Measurements from ENCODE around the gene ZNF511.
A peak's percentile ranks its signal among the peaks of the same experiment; 100 is the strongest.
"Not testable (repeated sequence)": the region's sequence is repeated elsewhere in the genome, so short reads cannot be mapped to it uniquely, and the experiment has no call there.

Gene ZNF511

GRCh38 chr10:133308421-133309099 lies at the start of gene ZNF511, which contains the start of gene TUBGCP2:
Gene ZNF511 (plus strand): TSS chr10:133308914. CDS start chr10:133308944, 30 bp downstream.
Gene TUBGCP2 (minus strand): TSS chr10:133308872. CDS start chr10:133302941, 5,931 bp downstream.
- peak; percentile 83 to 84 for DNase-seq

GRCh38 chr10:133259602-133259989 lies 49.1 kb upstream of the ZNF511 start:
- no peak for DNase-seq

GRCh38 chr10:133260895-133261725 lies 47.6 kb upstream of the ZNF511 start:
- DNase-seq: peak; percentile 48 to 57

DNA sequence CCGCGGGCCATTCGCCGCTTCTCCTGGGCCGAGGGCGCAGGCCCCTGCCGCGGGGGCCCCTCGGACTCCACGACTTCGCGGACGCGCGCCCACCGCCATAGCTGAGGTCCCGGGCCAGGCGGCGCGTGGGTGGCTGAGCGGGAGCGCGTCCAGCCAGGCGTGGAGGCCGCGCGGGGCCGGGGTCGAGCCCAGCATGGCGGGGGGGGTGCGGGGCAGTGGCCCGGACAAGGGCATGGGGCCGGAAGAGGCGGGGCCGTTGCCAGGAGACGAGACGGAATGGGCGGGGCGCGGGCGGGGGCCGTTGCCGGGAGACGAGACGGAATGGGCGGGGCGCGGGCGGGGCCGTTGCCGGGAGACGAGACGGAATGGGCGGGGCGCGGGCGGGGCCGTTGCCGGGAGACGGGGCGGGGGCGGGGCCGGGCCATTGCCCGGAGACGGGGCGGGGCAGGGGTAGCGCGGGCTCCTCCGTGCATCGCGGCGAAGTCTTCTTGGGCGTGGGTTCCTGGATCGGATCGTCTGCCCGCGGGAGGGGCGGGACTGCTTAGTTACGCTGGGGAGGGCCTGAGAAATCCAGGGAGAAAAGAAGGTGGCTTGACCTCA lies 46.9 kb upstream of the ZNF511 start:
- peak; percentile 80 to 82 for DNase-seq

DNA sequence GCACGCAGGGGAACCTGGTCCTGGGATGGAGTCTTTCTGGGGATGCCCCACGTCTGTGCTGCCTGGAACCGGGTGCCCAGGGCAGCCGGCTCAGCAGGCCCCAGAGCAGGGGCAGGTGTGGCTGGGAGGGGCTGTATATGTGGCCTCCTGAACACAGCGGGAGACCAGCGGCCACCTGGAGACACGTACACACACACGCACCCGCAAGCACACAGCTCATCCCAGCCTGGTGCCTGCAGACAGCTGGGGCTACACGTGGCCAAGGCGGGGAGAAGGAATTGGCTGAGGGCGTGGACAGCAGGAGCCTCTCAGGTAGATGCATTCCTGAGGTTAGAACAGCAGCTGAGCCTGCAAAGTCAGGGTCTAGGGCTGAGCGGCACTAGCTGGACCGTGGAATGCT lies 46.0 kb upstream of the ZNF511 start:
- no peak for DNase-seq

DNA sequence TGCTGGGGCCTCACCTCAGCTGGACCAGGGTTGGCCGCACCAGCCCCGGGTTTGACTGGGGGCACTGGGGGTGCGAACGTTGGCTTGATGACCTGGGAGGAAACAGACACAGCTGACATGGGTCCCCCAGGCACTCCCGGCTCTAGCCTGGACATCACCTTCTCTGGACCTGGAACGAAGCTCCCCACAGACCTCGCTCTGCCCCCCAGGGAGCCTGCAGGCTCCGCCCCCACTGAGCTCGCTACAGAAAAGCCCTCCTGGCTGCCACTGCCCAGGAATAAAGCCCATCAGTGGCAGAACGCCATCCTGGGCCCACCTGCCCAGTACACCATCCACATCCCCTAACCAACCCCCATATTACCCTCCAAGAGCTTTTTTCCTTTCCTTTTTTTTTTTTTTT lies 45.0 kb upstream of the ZNF511 start:
- no peak for DNase-seq

- DNase-seq: no peak
Measured at GRCh38 chr10:133264461-133264860, 44.3 kb upstream of the ZNF511 start.

DNA sequence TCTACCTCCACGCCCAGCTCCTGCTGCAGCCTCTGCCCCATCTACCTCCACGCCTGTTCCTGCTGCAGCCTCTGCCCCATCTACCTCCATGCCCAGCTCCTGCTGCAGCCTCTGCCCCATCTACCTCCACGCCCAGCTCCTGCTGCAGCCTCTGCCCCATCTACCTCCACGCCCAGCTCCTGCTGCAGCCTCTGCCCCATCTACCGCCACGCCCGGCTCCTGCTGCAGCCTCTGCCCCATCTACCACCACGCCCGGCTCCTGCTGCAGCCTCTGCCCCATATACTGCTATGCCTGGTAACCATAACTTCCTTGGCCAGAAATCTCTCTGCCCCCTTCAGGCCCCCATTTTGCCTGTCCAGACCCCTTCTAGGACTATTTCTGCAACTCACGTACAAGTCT lies 43.7 kb upstream of the ZNF511 start:
- not testable (repeated sequence) for DNase-seq

- no peak for DNase-seq
Measured at GRCh38 chr10:133266056-133266795, 42.5 kb upstream of the ZNF511 start.

DNA sequence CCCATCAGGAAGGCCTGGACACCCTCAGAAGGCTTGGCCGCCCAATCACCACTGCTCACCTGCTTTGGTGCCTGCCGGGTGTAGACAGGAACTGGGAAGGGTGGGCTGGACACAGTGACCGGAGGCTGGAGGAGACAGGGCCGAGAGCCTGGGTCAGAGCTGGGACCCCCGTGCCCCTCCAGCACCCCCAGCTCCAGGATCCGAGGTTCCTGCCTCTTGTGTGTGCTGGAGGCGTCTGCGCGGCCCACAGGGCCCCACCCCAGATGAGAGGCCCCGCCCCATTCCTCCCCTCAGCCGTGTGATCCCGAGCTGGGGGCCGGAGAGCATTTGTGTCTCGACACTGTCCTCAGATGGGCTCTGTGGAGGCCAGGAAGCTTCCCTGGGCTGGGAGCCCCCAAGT lies 41.4 kb upstream of the ZNF511 start:
- no peak for DNase-seq

GRCh38 chr10:133267829-133268228 lies 40.9 kb upstream of the ZNF511 start:
- DNase-seq: no peak

DNA sequence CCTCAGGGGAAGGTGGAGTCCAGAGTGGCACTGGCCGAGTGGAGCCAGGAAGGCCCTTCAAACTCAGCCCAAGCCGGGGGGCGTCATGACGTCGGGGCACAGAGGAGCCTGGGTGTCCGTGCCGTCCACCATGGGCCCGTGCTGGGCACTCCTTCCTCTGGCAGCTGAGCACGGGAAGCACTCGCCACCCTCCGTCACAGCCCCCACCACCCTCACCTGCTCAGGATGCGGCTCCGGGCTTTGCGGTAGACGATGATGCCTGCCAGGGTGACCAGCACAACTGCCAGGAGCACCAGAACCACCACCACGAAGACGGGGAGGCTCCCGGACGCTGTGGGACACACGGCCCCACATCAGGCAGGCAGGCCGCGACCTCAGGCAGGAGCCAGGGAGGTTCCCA lies 40.2 kb upstream of the ZNF511 start:
- no peak for DNase-seq

GRCh38 chr10:133269367-133269766 lies 39.3 kb upstream of the ZNF511 start:
- DNase-seq: no peak

- no peak for DNase-seq
Measured at GRCh38 chr10:133270204-133270603, 38.5 kb upstream of the ZNF511 start.

DNA sequence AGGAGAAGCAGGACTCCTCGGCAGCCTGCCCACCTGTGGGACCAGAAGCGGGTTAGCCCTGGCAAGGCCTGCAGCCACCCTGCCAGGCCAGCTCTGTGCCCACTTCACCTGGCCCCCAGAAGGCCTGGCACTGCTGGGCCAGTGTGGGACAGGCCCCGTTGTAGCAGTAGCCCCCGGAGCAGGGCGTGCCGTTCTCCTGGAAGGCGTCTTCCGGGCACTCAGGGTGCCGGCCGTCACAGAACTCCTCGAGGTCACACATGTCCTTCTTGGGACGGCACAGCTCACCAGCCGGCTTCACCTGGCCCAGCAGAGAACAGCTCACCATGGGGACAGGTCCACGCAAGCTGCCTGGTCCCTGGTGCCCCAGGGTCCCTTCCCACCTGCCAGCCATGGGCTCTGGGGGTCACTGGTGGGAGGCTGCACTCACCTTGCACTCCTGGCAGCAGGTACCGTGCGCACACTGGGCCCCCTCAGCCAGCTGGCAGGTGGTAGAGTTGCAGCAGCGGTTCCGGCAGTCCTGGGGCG lies 37.9 kb upstream of the ZNF511 start:
- DNase-seq: no peak

DNA sequence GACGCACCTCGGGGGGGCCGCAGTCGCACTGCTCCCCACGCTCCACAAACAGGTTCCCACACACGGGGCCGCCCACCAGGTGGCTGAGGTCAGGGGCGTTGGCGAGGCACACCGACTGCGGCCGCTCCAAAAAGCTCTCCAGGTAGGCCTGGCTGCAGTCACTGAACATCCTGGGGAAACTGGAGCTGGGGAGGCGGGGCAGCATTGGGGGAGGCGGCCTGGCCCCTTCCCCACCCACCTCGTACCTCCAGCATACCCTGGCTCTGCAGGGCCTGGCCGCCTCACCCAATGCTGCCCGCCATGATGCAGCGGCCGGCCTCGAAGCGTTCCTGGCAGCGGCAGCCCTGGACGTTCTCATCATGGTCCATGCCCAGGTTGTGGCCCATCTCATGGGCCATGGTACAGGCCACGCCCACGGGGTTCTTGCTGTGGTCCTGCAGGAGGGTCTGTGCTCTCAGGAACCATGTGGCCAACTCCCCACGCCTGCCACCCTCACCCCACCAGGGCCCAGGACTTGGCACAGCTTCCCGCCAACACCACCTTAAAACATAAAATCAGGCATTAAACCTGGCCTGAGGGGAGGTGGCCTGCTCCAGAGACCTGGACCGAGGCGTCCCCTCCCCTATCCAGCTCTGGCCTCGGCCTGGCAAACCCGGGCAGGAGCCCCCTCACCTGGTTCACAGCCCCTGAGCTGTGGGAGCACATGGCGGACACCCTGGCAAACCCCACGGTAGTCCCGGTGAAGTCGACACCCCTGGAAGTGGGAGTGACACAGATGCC lies 37.0 kb upstream of the ZNF511 start:
- DNase-seq: no peak

DNA sequence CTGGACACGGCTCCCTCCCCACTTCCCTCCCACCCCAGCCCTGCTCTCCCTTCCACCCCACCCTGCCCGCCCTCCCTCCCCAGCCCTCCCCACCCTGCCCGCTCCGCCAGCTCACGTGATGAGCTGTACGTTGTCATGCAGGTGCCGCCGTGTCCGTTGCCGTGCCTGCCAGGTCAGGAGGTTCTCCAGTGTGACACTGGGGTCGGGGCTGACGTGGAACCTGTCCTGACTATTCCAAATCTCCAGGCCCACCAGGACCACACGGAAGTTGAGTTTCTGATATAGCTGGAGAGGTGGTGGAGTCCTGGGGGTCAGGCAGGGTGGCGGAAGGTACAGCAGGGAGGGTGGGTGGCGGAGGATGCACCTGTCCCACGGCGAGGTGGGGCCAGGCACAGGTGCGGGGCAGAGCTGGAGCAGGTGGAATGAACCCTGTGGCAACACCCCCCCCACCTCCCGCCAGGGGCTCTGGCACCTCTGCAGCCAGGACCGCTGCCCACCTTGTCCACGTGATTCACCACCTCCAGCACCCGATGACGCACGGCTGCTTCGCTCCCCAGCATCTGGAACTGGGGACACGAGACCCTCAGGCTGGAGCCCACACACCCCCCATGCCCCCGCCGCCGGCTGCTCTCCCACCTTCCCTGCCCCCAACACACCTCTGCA lies 36.3 kb upstream of the ZNF511 start:
- DNase-seq: no peak

DNA sequence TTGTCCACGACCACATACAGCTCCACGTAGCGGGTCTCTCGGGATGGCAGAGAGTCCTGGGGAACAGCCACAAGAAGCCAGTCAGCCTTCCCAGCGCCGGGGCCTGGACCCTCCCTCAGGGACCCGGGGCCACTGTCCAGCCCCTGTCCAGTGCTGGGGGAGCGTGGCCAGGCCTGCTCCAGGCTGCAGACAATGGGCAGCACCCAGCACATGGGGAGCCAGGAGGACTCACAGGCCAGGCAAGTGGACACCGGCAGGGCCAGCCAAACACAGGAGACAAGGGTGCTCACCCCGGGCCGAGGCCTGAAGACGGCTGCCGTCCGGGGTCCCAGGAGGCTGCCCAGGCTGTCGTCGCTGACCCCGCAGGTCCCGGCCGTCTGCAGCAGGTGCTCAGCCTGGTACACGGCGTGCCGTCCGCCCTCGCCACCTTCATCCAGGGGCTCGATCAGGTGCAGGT lies 35.7 kb upstream of the ZNF511 start:
- DNase-seq: no peak

DNA sequence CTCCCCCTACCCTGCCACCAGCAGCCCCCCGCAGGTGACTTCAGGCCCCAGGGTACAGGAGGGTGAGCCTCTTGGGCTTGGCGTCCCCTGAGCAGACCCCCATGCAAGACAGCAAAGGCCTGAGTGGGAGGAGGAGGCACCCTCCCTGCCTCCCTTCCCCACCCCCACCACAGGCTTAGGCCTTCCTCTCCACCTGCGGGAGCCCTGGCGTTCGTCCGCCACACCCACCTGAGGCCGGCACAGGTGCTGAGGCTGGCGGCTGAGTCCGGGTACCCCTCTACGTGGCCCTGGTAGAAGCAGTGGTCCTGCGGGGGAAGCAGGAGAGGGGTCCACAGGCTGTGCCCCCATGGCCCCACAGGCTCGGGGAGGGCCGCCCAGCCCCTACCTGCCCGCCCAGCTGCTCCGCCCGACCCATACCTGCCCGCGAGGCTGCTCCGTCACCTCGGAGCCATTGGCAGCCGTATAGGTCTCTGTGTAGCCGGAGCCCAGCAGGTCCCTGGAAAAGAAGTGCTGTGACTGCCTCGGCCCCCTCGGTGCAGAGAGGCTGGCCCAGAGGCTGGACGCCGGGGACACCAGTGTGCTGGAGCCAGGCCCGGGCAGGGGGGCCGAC lies 35.1 kb upstream of the ZNF511 start:
- DNase-seq: no peak

- peak; percentile 80 to 82 for DNase-seq
Measured at GRCh38 chr10:133274751-133275683, 33.7 kb upstream of the ZNF511 start.
